HG03097 (cell line): ENCODE measurements around the gene NEU1.
"Not testable (repeated sequence)": the region's sequence is repeated elsewhere in the genome, so short reads cannot be mapped to it uniquely, and the experiment has no call there.

Experiments
- ATAC-seq: cut with Tn5 transposase; IDR thresholded peaks from one replicate; pipeline ENCODE4 v1.9.1; 2021; ENCODE audit not compliant: unreplicated experiment, low FRiP score

NEU1 gene

DNA sequence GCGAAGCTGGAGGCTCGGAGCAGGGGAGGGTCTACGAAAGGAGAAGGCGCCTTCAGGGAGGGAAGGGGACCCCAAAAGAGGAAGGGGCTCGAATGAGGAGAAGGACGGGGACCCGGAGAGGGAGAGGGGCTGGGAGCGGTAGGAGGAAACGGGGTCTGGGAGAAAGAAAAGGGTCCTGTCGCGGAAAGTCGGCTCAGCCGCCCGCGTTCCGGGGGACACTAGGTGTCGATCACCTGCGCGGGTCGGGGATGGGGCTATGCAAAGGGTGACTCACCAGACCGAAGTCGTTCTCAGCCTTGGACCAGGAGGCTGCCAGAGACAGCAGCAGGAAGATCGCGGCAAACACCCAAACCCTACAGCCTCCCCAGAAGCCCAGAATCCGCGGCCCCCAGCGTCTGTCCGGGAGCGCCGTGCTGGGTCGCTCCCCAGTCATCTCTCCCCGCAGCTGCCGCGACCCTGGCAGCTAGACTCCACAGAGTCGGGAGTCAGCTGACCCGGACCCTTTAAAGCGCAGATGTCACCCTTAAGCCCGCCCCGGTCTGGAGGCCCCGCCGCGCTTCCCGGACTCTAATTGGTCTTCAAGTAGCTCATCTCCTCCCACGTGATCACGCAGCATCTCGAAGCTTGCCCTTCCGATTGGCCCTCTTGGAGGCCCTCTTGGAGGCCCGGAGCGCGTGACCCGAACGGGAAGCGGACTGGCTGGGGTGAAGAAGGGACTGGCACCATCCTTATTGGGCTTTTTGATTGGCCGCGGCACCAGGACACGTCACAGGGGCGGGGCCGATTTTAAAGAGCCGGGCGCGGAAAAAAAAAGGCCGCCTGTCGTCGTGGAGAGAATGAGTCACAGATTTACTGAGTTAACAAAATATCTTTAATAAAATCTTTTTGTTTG is at the start of gene NEU1:
NEU1 (minus strand) TSS at position 478 of the 892 bp plus-strand sequence; CDS start at position 433, 45 bp downstream.
- peak; percentile 87 for ATAC-seq

GRCh38 chr6:31911826-31912585 is 49.4 kb upstream of the NEU1 start:
- ATAC-seq, result no peak

DNA sequence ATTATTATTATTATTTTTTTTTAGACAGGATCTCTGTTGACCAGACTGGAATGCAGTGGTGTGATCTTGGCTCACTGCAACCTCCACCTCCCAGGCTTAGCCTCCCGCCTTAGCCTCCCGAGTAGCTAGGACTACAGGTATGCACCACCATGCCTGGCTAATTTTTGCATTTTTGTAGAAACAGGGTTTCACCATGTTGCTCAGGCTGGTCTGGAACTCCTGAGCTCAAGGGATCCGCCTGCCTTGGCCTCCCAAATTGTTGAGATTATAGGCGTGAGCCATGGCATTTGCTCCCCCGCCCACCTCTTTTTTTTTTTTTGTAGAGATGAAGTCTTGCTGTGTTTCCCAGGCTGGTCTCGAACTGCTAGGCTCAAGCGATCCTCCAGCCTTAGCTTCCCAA is 46.7 kb upstream of the NEU1 start:
- ATAC-seq, result not testable (repeated sequence)

GRCh38 chr6:31908791-31909190 is 46.2 kb upstream of the NEU1 start:
- no peak for ATAC-seq

DNA sequence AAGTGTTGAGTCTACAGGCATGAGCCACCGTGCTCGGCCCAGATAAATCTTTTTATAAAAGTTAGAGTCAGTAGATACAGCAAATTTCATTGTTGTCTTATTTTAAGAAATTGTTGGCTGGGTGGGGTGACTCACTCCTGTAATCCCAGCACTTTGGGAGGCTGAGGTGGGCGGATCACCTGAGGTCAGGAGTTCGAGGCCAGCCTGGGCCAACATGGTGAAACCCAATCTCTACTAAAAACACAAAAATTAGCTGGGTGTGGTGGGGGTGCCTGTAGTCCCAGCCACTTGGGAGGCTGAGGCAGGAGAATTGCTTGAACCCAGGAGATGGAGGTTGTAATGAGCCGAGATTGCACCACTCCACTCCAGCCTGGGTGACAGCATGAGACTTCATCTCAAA is 45.6 kb upstream of the NEU1 start:
- ATAC-seq, result not testable (repeated sequence)

GRCh38 chr6:31907158-31907813 is 44.7 kb upstream of the NEU1 start:
- ATAC-seq, result no peak

DNA sequence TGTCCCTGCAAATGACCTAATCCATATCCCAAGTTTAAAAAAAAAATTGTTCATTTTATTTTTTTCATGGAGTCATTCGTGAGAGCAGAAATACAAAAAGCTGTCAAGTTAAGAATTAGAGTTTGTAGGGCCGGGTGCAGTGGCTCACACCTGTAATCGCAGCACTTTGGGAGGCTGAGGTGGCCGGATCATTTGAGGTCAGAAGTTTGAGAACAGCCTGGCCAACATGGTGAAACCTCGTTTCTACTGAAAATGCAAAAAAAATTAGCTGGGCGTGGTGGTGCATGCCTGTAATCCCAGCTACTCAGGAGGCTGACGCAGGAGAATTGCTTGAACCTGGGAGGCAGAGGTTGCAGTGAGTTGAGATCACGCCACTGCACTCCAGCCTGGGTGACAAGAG is 44.1 kb upstream of the NEU1 start:
- ATAC-seq, result not testable (repeated sequence)

DNA sequence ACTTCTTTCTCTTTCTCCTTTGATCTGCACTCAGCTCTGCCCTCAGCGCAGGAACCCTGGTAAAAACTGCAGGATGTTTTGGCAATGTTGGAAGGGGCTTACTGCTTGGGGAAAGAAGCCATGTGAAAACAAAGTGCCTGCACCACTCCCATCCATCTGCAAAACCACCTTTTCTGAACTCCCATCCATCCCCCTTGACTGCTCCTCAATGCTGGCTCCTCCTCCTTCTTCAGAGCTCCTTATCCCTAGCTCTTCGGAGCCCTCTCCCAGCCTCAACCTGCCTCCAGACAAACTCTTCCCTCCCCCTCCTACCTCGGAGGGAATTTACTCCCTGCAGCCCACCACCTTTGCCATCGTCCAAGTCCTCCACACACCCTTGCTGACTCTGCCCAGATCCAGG is 43.5 kb upstream of the NEU1 start:
- no peak for ATAC-seq

GRCh38 chr6:31905041-31905440 is 42.4 kb upstream of the NEU1 start:
- ATAC-seq, result no peak

- no peak for ATAC-seq
Measured at GRCh38 chr6:31903957-31904356, 41.3 kb upstream of the NEU1 start.

DNA sequence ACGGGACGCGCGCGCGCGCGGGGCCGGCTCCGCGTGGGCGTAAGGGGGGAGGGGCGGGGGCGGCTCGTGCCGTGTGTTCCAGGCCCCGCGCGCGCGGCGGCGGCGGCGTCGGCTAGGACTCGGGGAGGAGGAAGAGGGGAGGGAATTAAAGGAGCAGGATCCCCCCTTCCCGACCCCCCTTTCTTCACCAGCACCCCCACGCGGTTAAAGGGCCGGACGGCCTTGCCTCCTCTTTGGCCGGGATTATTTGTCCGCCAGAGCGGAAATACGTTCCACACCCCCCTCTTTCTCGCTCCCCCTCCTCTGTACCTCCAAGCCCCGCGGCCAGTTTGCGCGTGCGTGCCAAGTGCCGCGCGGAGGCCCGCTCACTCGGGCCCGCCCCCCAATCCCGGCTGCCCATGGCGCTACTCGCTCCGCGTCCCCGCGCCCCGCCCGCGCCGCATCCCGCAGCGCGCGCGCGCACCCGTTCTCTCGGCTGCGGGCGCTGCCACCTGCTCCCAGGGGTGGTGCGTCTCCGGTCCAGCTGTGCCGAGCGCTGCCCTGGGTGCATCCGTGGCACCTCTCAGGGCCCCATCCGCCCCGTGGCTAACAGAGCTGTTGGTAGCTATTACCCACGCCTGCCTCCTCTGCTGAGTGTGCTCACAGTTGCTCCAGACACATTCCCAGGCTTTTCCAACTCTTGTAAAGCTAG is 39.5 kb upstream of the NEU1 start, which contains the start of gene ZBTB12:
ZBTB12 (minus strand) TSS at position 134 of the 691 bp plus-strand sequence. CDS start 781 bp downstream, outside the sequence.
- ATAC-seq, result no peak

- ATAC-seq, result no peak
Measured at GRCh38 chr6:31901415-31901952, 38.9 kb upstream of the NEU1 start.

- ATAC-seq, result no peak
Measured at GRCh38 chr6:31900917-31901414, 38.3 kb upstream of the NEU1 start.

- no peak for ATAC-seq
Measured at GRCh38 chr6:31899882-31900722, 37.5 kb upstream of the NEU1 start.

DNA sequence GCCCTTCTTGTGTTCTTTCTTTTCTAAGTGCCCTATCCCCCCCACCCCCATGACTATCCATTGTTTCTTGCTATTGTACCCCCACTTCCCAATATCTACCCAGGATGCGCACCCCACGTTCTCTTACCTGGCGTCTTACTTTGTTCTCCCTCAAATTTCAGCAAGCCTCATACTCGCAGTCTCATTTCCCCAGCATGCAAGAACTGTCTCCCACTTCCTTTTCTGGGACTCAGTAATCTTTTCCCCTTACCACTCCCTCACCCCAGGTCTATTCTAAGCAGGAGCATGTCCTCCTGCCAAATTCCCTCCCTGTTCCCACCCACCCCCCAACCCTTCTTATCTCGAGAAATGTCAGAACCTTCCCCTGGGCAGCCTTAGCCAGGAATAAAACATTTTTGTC is 36.6 kb upstream of the NEU1 start:
- ATAC-seq, result no peak

GRCh38 chr6:31898383-31899011 is 35.9 kb upstream of the NEU1 start:
- ATAC-seq, result no peak

GRCh38 chr6:31897612-31898382 is 35.2 kb upstream of the NEU1 start, which contains the start of gene EHMT2:
EHMT2 (minus strand) TSS chr6:31897698; CDS start chr6:31897677, 21 bp downstream.
- peak; percentile 42 for ATAC-seq
